SHP77 treated with DMSO at 0.1 percent for 48 hours (cell line): ENCODE data around the gene NFRKB.
"Not testable (repeated sequence)": the region's sequence is repeated elsewhere in the genome, so short reads cannot be mapped to it uniquely, and the experiment has no call there.

Experiments
- DNase-seq: peaks from one replicate; lab custom pipeline; 2025; lab: John Stamatoyannopoulos, UW

The NFRKB gene

GRCh38 chr11:129894278-129895125, 876 bp downstream of the NFRKB start:
- DNase-seq: no peak

DNA sequence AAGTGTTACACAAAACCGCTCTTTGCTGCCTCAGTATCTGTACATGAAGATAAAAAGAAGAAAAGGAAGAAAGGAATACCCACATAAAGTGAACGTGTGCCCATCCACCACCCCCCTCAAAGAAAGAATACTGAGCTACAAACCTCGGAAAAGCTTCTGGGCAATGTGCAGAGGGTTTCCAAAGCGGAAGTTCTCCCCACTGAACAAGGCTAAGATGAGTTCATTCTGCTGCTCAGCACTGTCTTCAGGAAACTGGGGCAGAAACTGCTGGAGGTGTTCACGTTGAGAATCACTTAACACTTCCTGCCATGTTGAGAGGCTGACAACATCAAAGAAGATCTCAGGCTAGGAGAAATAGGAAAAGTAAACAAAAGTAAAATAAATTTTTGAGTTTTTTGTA, 6.9 kb downstream of the NFRKB start:
- DNase-seq: no peak

- no peak for DNase-seq
Measured at GRCh38 chr11:129885381-129885780, 10.0 kb downstream of the NFRKB start.

GRCh38 chr11:129884581-129884980, 10.8 kb downstream of the NFRKB start:
- DNase-seq: no peak

DNA sequence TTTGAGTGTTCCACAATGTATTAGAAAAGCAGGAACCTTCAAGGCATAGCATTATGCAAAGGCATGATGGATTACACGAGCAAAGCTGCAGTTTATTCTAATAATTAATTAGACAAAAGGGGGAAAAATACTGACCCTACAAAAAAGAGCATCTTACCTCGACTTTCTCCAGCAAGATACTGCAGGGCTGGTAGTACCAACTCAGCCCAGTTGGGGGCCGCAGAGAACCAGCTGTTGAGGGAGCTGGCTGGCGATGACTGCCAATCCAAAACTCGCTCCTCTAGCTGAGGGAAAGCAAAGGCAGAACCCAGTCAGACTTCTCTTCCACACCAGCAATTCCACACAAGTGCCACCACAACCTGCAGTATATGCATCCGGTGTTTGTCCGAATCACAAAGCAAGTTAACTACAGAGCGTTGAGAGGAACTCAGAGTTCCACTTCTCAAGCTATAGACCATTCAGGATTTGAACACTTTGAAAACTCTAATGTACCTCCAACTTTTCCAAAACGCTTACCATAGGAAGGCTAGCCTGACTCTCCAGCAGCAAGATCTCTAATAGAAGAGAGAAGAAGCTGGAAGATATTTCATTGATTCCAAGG, 13.7 kb downstream of the NFRKB start:
- no peak for DNase-seq

DNA sequence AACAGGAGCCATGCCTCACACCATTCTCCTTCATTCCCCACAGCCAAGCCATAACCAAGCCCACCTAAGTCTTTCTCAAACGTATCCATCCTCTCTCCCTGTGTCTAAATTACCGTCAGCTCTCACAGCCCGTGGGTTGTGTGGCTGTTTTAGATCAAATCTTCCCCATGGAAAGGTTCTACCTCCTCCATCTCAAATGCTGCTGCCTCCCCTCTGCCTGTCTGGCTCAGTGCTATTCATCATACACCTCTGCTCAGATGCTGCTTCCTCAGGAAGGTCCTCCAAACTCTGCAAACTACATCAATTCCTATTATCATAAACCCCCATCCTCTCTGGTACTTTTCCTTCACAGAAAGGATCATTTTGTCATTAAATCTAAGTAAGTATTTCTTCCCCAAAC, 15.1 kb downstream of the NFRKB start:
- no peak for DNase-seq

GRCh38 chr11:129871914-129872313, 23.5 kb downstream of the NFRKB start:
- no peak for DNase-seq

- DNase-seq: not testable (repeated sequence)
Measured at GRCh38 chr11:129868626-129869025, 26.8 kb downstream of the NFRKB start.

DNA sequence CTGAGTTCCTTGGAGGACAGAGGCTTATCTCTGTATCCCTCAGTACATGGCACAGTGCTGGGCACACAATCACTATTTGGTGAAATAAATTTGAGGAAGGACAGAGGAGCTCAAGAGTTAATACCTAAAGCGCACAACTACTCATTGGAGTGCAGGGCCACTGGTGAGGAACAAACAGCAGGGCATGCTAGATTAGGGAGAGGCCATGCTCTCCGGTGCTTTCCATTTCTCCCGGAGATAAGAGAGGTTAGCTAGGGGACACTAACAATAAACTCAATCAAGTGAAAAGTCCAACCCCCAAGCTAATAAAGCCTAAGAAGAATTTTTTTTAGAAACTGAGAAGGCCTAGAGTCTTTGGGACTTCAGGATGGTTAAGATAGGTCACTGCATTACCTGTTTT, 29.1 kb downstream of the NFRKB start:
- DNase-seq: no peak

- DNase-seq: no peak
Measured at GRCh38 chr11:129865701-129866100, 29.7 kb downstream of the NFRKB start.

DNA sequence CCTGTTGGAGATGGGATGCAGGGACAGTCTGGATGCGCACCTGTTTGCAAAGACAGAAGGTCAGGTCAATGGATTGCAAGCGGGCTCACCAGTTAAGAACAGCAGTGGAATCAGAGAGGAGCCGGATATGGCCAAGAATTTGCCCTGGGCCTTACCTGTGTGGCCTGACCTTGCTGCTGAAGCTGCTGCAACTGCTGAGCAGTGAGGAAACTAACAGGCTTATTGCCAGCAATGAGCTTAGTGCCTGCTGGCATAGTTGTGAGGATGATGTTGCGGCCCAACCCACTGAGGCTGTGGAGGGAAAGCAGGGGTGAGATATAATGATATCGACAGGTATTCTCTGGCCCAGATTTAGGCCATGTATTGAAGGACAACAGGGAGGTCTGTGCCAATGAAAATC, 30.6 kb downstream of the NFRKB start:
- DNase-seq: no peak

DNA sequence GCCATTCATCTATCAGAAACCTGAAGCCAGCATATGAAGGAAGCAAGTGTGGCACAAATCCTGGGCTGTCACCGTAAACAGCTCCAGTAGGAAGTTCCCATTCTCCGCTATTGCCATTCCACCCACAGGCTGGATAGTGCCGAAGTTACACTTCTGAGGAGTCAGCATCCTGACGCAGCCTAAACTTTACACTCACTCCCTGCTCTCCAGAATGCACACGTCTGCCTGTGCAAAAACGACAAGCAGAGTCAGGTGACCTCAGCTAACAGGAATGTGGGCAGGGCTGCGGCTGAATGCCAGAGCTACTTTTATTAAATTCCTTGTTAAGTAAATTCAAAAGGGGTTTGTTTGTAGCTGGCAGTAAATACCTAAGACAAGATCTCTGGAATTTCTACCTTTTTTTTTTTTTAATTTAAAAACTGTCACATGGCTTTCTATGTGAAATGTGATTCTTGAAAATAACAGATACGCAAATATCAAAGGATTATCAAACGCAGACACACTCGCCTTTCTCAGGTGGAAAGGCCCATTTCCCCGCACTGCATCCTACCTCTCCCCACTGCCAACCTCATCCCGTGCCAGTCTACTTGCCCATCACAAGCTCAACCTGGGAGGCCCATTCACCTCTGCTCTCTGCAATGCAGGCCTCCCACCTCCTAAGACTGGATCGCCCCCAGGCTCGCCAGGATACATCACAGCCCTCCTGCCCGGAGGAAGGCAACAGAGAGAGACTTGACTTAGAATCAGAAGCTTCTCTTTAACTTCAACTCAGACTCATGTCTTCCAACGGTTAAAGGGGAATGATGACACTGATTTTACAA, 33.5 kb downstream of the NFRKB start:
- DNase-seq: no peak

DNA sequence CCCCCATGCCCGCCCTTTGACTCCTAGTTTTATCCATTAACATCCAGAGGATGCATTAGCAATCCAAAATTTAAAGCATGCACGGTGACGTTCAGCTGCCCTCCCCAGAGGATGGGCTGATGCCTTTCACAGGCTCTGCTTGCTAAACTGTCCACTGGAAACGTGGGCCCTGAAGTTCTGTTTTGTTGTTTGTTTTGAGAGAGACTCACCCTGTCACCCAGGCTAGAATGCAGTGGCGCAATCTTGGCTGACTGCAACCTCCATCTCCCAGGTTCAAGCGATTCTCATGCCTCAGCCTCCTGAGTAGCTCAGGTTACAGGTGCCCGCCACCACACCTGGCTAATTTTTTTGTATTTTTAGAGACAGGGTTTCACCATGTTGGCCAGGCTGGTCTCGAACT, 39.3 kb downstream of the NFRKB start:
- no peak for DNase-seq

DNA sequence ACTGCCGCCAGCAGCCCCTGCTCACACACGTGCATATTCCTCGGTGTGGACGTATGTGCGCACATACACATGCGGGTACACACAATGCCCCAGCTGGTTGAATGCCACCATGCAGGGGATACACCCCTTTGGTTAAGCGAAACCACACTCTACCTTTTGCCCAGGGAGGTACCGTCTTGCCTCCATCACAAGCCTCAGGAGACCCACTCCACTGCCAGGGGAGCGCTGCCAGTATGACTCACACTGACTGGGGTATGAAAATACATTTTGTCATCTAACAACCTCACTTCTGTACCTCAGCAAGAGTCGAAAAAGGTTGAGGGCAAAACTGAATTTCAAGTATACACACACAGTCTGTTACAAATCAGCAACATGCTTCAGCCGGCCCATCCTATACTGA, 40.3 kb downstream of the NFRKB start:
- DNase-seq: no peak

GRCh38 chr11:129854232-129854805, 41.1 kb downstream of the NFRKB start:
- no peak for DNase-seq

DNA sequence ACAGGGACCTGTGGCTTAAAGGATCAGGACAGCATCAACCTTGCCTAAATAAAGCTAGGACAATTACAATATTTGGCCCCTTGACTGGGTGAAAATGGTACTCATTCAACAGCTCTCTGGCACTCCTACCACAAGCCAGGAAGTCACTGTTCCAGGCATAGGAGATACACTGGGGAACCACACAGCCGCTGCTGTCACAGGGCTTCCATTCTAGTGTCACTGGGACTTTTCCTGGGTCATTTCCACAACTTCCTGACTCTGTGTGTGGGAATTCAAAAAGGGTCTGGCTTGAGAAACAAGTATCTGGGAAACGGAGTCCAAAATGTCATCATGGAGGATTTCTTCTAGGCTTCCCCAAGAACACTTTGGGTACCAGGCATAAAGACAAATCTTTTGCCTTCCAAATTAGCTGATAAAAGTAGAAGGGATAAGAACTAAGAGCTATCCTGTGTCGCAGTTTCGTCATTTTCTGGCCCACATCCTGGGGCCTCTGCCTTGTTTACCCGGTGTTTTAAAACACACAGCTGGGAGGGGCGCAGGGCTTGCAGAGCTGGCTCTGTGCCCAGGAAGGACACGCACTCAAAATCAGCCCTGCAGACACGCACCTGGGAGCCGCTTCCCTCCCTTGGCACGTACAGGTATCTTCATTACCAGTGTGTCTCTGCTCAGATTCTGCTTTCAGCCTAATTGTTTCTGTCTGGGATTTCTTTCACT, 41.7 kb downstream of the NFRKB start:
- peak; percentile 78 for DNase-seq

- DNase-seq: no peak
Measured at GRCh38 chr11:129852125-129852740, 43.1 kb downstream of the NFRKB start.

GRCh38 chr11:129849447-129850130, 45.8 kb downstream of the NFRKB start:
- DNase-seq: no peak

GRCh38 chr11:129847361-129847760, 48.0 kb downstream of the NFRKB start:
- not testable (repeated sequence) for DNase-seq

GRCh38 chr11:129846508-129847335, 48.7 kb downstream of the NFRKB start:
- no peak for DNase-seq
